Measurements from ENCODE around the gene MOCS2. TPM values are rescaled to one million over a fixed set of nuclear protein-coding genes. Genes with fewer than 3 reads are reported as not detected.

The MOCS2 gene, protein sequence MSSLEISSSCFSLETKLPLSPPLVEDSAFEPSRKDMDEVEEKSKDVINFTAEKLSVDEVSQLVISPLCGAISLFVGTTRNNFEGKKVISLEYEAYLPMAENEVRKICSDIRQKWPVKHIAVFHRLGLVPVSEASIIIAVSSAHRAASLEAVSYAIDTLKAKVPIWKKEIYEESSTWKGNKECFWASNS
- total RNA-seq: 38.2 and 41.3 TPM in 2 replicates

GRCh38 chr5:53109443-53110127, at the start of gene MOCS2:
Gene MOCS2 (minus strand): TSS chr5:53109757. CDS start chr5:53107174, 2,583 bp downstream.

Other genes starting within 250 kb of the MOCS2 start
- 88.0 and 113 TPM in 2 replicates for gene ITGA2, start 120.4 kb downstream of the MOCS2 start, total RNA-seq

Data from aortic smooth muscle cell (primary cell).